Thyroid gland (tissue), 4 donors: Measurements from ENCODE around the gene E2F7.

Source experiments
- POLR2A ChIP-seq, 2 donors: fragments of 450-650 bp; IDR thresholded peaks; one replicate each; pipeline ENCODE4 v1.6.1; 2017; ENCODE audit warnings: antibody characterized with exemption in 2 of 2, mild to moderate bottlenecking in 2 of 2, moderate library complexity in 1 of 2
- TF ChIP-seq, protein P1 (sequence below), 6 experiments: fragments of 200-600 bp in 3 of 6; fragments of 450-650 bp in 3 of 6; sonication (generic) in 3 of 6; IDR thresholded peaks; one replicate each; pipeline ENCODE4 v1.5.1; 2016 to 2019; ENCODE audit warnings: antibody characterized with exemption in 6 of 6, mild to moderate bottlenecking in 2 of 6, inconsistent platforms in 1 of 6, moderate library complexity in 1 of 6

DNA sequence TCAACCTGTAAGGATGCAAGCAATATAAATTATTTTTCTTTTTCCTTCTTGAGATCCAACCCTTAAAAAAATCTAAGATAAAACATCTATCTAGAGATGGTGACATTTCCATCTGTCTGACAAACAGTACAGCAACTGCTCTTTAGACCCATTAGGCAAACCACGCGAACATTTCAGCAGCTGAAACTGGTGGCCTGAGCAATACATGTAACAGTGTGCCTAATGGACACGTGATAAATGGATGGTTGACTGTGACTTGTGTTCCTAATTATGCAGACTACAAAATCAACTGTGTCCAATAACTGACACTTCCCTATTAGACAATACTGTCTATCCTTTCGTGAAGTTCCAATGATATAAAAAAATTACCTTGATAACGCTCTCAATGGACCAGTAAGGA is 18.9 kb downstream of the E2F7 start:
- TF ChIP-seq, protein P1, sequence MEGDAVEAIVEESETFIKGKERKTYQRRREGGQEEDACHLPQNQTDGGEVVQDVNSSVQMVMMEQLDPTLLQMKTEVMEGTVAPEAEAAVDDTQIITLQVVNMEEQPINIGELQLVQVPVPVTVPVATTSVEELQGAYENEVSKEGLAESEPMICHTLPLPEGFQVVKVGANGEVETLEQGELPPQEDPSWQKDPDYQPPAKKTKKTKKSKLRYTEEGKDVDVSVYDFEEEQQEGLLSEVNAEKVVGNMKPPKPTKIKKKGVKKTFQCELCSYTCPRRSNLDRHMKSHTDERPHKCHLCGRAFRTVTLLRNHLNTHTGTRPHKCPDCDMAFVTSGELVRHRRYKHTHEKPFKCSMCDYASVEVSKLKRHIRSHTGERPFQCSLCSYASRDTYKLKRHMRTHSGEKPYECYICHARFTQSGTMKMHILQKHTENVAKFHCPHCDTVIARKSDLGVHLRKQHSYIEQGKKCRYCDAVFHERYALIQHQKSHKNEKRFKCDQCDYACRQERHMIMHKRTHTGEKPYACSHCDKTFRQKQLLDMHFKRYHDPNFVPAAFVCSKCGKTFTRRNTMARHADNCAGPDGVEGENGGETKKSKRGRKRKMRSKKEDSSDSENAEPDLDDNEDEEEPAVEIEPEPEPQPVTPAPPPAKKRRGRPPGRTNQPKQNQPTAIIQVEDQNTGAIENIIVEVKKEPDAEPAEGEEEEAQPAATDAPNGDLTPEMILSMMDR (IDR thresholded peaks at IDR 0.05), result no peak
- TF ChIP-seq POLR2A (IDR thresholded peaks at IDR 0.05), result no peak
